ENCODE measurements around the gene SMG5.

The SMG5 gene

DNA sequence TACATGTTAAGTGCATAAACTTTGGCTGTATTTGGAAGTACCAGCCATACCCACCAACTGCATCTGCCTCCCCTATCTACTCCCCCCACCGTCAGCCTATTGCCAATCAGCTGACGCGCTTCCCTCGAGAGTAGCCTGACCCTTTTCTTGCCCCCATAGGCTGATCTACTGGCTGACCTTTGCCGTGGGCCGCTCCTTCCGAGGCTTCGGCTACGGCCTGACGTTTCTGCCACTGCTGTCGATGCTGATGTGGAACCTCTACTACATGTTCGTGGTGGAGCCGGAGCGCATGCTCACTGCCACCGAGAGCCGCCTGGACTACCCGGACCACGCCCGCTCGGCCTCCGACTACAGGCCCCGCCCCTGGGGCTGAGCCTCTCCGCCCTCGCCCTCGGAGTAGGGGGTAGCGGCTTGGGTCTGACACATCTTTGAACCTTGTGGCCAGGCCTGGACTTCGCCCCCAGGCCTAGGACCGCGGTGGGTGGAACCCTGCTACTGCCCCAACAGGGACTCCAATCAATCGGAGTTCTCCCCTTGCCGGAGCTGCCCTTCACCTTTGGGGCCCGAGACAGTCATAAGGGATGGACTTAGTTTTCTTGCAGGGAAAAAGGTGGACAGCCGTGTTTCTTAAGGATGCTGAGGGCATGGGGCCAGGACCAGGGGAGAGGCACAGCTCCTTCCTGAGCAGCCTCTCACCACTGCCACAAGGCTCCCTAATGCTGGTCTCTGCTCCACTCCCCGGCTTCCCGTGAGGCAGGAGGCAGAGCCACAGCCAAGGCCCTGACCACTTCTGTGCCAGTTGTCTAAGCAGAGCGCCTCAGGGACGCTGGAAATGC, 8.8 kb upstream of the SMG5 start:
- TF ChIP-seq CEBPB (IDR thresholded peaks at IDR 0.05) = no peak
- no peak for TF ChIP-seq REST (IDR thresholded peaks at IDR 0.05; ENCODE audit: low read depth)
- no peak for TF ChIP-seq YY1 (IDR thresholded peaks at IDR 0.05; ENCODE audit: low read depth)
- no peak for TF ChIP-seq CREB1 (IDR thresholded peaks at IDR 0.05; ENCODE audit: low read depth)
- TF ChIP-seq EGR1 (IDR thresholded peaks at IDR 0.05) = no peak
- no peak for TF ChIP-seq EP300 (IDR thresholded peaks at IDR 0.05; ENCODE audit: borderline replicate concordance)
- no peak for TF ChIP-seq TEAD4 (IDR thresholded peaks at IDR 0.05)
- no peak for TF ChIP-seq NFIC (IDR thresholded peaks at IDR 0.05)
- TF ChIP-seq TAF1 (IDR thresholded peaks at IDR 0.05; ENCODE audit: low read depth) = no peak
- no peak for TF ChIP-seq ZBTB7A (IDR thresholded peaks at IDR 0.05; ENCODE audit: low read depth)
- TF ChIP-seq RAD21 (IDR thresholded peaks at IDR 0.05; ENCODE audit: low read depth) = no peak
- TF ChIP-seq TCF12 (IDR thresholded peaks at IDR 0.05; ENCODE audit: low read depth) = no peak
- TF ChIP-seq FOXM1 (IDR thresholded peaks at IDR 0.05; ENCODE audit: borderline replicate concordance, low read depth) = no peak
- TF ChIP-seq, protein P1, sequence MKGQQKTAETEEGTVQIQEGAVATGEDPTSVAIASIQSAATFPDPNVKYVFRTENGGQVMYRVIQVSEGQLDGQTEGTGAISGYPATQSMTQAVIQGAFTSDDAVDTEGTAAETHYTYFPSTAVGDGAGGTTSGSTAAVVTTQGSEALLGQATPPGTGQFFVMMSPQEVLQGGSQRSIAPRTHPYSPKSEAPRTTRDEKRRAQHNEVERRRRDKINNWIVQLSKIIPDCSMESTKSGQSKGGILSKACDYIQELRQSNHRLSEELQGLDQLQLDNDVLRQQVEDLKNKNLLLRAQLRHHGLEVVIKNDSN (IDR thresholded peaks at IDR 0.05) = no peak
- TF ChIP-seq MAX (IDR thresholded peaks at IDR 0.05) = no peak

GRCh38 chr1:156289857-156290256, 7.2 kb upstream of the SMG5 start:
- TF ChIP-seq EGR1 (IDR thresholded peaks at IDR 0.05) (no peak), MAX (IDR thresholded peaks at IDR 0.05) (no peak), TAF1 (IDR thresholded peaks at IDR 0.05; ENCODE audit: low read depth) (no peak), FOXM1 (IDR thresholded peaks at IDR 0.05; ENCODE audit: borderline replicate concordance, low read depth) (no peak), ZBTB7A (IDR thresholded peaks at IDR 0.05; ENCODE audit: low read depth) (no peak), EP300 (IDR thresholded peaks at IDR 0.05; ENCODE audit: borderline replicate concordance) (no peak), NFIC (IDR thresholded peaks at IDR 0.05) (no peak)
- TF ChIP-seq, protein P1 (IDR thresholded peaks at IDR 0.05) = no peak

- TF ChIP-seq TAF1 (IDR thresholded peaks at IDR 0.05; ENCODE audit: low read depth) (no peak), NFIC (IDR thresholded peaks at IDR 0.05) (no peak), FOXM1 (IDR thresholded peaks at IDR 0.05; ENCODE audit: borderline replicate concordance, low read depth) (no peak), TEAD4 (IDR thresholded peaks at IDR 0.05) (no peak), YY1 (IDR thresholded peaks at IDR 0.05; ENCODE audit: low read depth) (no peak), EP300 (IDR thresholded peaks at IDR 0.05; ENCODE audit: borderline replicate concordance) (no peak), ZBTB7A (IDR thresholded peaks at IDR 0.05; ENCODE audit: low read depth) (no peak), EGR1 (IDR thresholded peaks at IDR 0.05) (no peak), RAD21 (IDR thresholded peaks at IDR 0.05; ENCODE audit: low read depth) (no peak), MAX (IDR thresholded peaks at IDR 0.05) (no peak), CREB1 (IDR thresholded peaks at IDR 0.05; ENCODE audit: low read depth) (no peak), CEBPB (IDR thresholded peaks at IDR 0.05) (no peak), TCF12 (IDR thresholded peaks at IDR 0.05; ENCODE audit: low read depth) (no peak), REST (IDR thresholded peaks at IDR 0.05; ENCODE audit: low read depth) (no peak)
- TF ChIP-seq, protein P1 (IDR thresholded peaks at IDR 0.05) = no peak
Measured at GRCh38 chr1:156286061-156286460, 3.4 kb upstream of the SMG5 start.

DNA sequence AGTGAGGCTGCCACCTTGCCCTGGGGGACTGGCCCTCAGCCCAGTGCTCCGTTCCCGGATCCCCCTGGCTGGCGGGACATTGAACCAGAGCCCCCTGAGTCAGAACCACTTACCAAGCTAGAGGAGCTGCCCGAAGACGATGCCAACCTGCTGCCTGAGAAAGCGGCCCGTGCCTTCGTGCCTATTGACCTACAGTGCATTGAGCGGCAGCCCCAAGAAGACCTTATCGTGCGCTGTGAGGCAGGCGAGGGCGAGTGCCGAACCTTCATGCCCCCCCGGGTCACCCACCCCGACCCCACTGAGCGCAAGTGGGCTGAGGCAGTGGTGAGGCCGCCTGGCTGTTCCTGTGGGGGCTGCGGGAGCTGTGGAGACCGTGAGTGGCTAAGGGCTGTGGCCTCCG, 2.8 kb upstream of the SMG5 start:
- no peak for TF ChIP-seq TEAD4 (IDR thresholded peaks at IDR 0.05)
- no peak for TF ChIP-seq REST (IDR thresholded peaks at IDR 0.05; ENCODE audit: low read depth)
- TF ChIP-seq NFIC (IDR thresholded peaks at IDR 0.05) = no peak
- no peak for TF ChIP-seq EP300 (IDR thresholded peaks at IDR 0.05; ENCODE audit: borderline replicate concordance)

Measured in Ishikawa (cell line).